Neural cell (in vitro differentiated cells): ENCODE measurements around the gene DYNLT2. TPM values are rescaled to one million over a fixed set of nuclear protein-coding genes. Genes with fewer than 3 reads are reported as not detected.
A peak's percentile ranks its signal among the peaks of the same experiment; 100 is the strongest.

Experiments
- H2AFZ ChIP-seq: fragments of 200-600, 300-800 bp; sonication (generic), shearing (Covaris generic); 2 replicates; pipeline ENCODE4 v1.6.0; 2014; ENCODE audit warnings: low read depth, mild to moderate bottlenecking, antibody characterized with exemption, low read length, moderate library complexity
- H3F3A ChIP-seq: fragments of 200-600 bp; shearing (Covaris generic); 2 replicates; pipeline ENCODE4 v1.6.1; 2016; ENCODE audit warnings: mild to moderate bottlenecking, moderate library complexity, mixed read lengths, antibody characterized with exemption, low read length; ENCODE audit not compliant: insufficient read depth, poor library complexity, severe bottlenecking
- H3K27ac ChIP-seq: fragments of 200-600, 300-800 bp; sonication (generic), shearing (Covaris generic); 2 replicates; pipeline ENCODE4 v1.5.1; 2014; ENCODE audit warnings: mild to moderate bottlenecking, low read length, moderate library complexity
- H3K27me3 ChIP-seq: fragments of 300-800, 200-600 bp; sonication (generic), shearing (Covaris generic); 2 replicates; pipeline ENCODE4 v1.6.0; 2014; ENCODE audit warnings: mild to moderate bottlenecking, low read depth, low read length, moderate library complexity; ENCODE audit not compliant: insufficient read depth
- H3K36me3 ChIP-seq: fragments of 300-800, 200-600 bp; sonication (generic), shearing (Covaris generic); 2 replicates; pipeline ENCODE4 v1.5.1; 2014; ENCODE audit warnings: mild to moderate bottlenecking, antibody characterized with exemption, low read length, moderate library complexity; ENCODE audit not compliant: insufficient read depth
- H3K4me2 ChIP-seq: fragments of 300-800, 200-600 bp; sonication (generic), shearing (Covaris generic); 2 replicates; pipeline ENCODE4 v1.6.0; 2014; ENCODE audit warnings: mild to moderate bottlenecking, low read length
- H3K4me3 ChIP-seq: fragments of 300-800, 200-600 bp; sonication (generic), shearing (Covaris generic); 2 replicates; pipeline ENCODE4 v1.5.1; 2014; ENCODE audit warnings: mild to moderate bottlenecking, low read length, moderate library complexity
- H3K79me2 ChIP-seq: fragments of 200-600 bp; shearing (Covaris generic); replicated peaks from 2 replicates; pipeline ENCODE4 v1.6.0; 2014; ENCODE audit warnings: mild to moderate bottlenecking, low read length, moderate library complexity; ENCODE audit not compliant: insufficient read depth
- H3K9ac ChIP-seq: fragments of 300-800, 200-600 bp; sonication (generic), shearing (Covaris generic); 2 replicates; pipeline ENCODE4 v1.6.1; 2016; ENCODE audit warnings: mild to moderate bottlenecking, low read length, mixed read lengths
- H3K9me2 ChIP-seq: fragments of 200-600 bp; shearing (Covaris generic); 2 replicates; pipeline ENCODE4 v1.6.1; 2016; ENCODE audit warnings: mild to moderate bottlenecking, low read length, mixed read lengths; ENCODE audit not compliant: insufficient read depth
- H3K9me3 ChIP-seq: fragments of 200-600, 300-800 bp; sonication (generic), shearing (Covaris generic); 2 replicates; pipeline ENCODE4 v1.6.1; 2016; ENCODE audit warnings: mild to moderate bottlenecking, mixed run types, low read length, moderate library complexity, mixed read lengths
- H4K20me1 ChIP-seq: fragments of 200-600 bp; shearing (Covaris generic); 2 replicates; pipeline ENCODE4 v1.6.1; 2016; ENCODE audit warnings: mild to moderate bottlenecking, mixed run types; ENCODE audit not compliant: insufficient read depth
- EP300 ChIP-seq: fragments of 450-650 bp; conservative IDR thresholded peaks from 2 replicates; pipeline ENCODE4 v1.6.1; 2014; ENCODE audit warnings: antibody characterized with exemption, mild to moderate bottlenecking, moderate library complexity; ENCODE audit not compliant: poor library complexity, severe bottlenecking
- EZH2 ChIP-seq: fragments of 200-600, 300-800 bp; shearing (Covaris generic), sonication (generic); IDR thresholded peaks from 2 replicates; pipeline ENCODE4 v1.6.1; 2014; ENCODE audit warnings: antibody characterized with exemption, low read length, borderline replicate concordance, mild to moderate bottlenecking; ENCODE audit not compliant: insufficient read depth, poor library complexity, severe bottlenecking
- MXI1 ChIP-seq: fragments of 450-650 bp; conservative IDR thresholded peaks from 2 replicates; pipeline ENCODE4 v1.6.1; 2014; ENCODE audit warnings: antibody characterized with exemption, mild to moderate bottlenecking; ENCODE audit not compliant: poor library complexity, severe bottlenecking
- POLR2AphosphoS5 ChIP-seq: IDR thresholded peaks from 2 replicates; pipeline ENCODE4 v1.6.1; 2012
- RAD21 ChIP-seq: fragments of 450-650 bp; conservative IDR thresholded peaks from 2 replicates; pipeline ENCODE4 v1.6.1; 2014; ENCODE audit warnings: antibody characterized with exemption, mild to moderate bottlenecking, moderate library complexity
- SMC3 ChIP-seq: fragments of 450-650 bp; conservative IDR thresholded peaks from 2 replicates; pipeline ENCODE4 v1.6.1; 2014; ENCODE audit warnings: antibody characterized with exemption, mild to moderate bottlenecking, moderate library complexity; ENCODE audit not compliant: poor library complexity
- TAF1 ChIP-seq: IDR thresholded peaks from 2 replicates; pipeline ENCODE4 v1.6.1; 2012; ENCODE audit warnings: low read depth
- polyA plus RNA-seq: library from polyadenylated mRNA; depleted of rRNA; stranded (reverse); fragments of >200 nt; gene quantifications from 2 replicates; pipeline ENCODE4 v1.2.3, GENCODE V29; 2014
- TF ChIP-seq, protein P1 (sequence below): fragments of 450-650 bp; IDR thresholded peaks from 2 replicates; pipeline ENCODE4 v1.5.1; 2014; ENCODE audit warnings: antibody characterized with exemption, mild to moderate bottlenecking, moderate library complexity; ENCODE audit not compliant: poor library complexity, severe bottlenecking
- TF ChIP-seq, protein P2 (sequence below): IDR thresholded peaks from 2 replicates; pipeline ENCODE4 v1.6.1; 2012; ENCODE audit warnings: borderline replicate concordance

DYNLT2 gene
- polyA plus RNA-seq, 1 donor from 2014 or later = 2.8 TPM

DNA sequence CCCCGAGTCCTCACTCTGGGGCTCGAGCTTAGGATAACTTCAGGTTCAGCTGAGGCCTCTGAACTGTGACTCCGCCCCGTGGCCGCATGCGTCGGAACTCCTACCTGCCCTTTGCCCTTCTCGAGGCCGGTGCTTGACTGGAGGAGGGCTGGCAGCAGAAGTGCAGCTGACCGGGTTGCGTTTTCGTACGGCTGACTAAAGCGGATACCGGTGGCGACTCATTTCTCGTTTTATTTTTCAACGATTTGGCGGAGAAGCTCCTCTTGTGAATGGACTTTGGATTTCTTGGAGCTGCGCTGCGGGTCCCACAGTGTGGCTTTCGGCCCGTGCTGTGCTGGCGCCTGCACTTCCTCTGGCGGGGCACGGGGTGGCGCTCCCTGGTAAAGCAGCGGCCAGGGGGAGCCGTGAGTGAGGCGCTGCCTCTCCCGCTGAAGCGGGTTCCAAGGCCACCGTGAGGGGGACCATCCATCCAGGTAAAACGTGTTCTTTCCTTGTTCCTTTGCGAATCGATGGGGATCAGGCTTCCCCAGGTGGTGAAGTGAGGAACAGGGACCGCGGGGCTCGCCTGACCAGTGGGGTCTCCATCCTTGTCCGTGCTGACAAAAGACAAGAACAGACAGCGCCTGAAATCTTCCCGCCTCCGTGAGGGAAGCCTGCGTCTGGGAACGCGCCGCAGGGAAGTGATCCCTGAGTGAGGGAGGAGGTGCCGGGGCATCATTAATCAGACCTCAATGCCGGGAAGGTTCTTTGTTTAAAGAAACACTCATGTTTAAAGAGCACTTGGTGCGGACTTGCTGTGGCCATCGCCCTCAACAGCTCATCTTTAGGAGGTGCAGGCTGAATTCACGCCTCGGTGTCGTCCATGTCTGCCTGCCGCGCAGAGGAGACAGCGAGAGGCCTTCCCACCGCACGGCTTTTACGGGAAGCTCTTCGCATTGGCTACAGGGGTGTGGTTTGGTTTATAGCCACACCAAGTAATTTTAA, 38.9 kb upstream of the DYNLT2 start:
- peak overlapping the region; percentile 81 for H3K27ac ChIP-seq

DNA sequence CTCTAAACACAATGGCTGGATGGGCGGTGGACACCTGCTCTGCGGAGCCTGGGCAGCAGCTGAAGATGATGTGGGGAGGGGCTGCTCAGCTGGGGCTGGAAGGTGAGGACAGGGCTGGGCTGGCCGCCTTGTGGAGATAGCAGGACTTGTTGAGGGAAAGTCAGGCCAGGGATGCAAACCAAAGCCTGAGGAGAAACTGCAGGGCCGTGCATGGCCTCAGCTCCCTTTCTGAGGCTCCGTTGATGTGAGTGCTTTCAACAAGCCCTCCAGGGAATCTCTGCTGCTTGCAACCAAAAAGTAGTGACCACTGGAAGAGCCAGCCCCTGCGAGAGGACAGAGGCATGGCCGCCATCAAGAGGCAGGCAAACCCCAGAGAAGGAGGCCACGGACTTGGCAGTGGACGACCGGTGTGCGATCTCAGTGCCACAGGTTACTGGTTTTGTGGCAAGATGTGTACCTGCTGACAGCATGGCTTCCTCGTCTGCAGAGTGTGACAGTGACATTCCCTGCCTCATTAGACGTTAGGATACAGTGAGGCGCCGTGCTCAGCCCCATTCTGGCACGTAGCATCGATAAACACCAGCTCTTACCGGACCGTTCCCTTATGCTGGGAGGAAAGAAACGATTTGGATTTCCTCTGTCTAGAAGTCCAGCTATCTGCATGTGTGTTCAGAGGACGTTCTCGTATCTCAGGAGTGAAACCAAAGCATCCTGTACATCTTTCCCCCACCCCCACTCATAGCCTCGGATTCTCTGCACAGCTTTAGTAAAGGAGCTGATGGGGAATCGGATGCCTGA, 38.0 kb upstream of the DYNLT2 start:
- Histone ChIP-seq H3K9me2 (no peaks in the 10 kb centered on the region), H2AFZ (peak overlapping the region; percentile 67), H3F3A (no peaks in the 10 kb centered on the region), H3K9ac (peak overlapping the region; percentile 35), H4K20me1 (no peaks in the 10 kb centered on the region), H3K9me3 (no peaks in the 10 kb centered on the region), H3K27ac (no peak overlapping the region), H3K79me2 (no peaks in the 10 kb centered on the region), H3K4me3 (peak overlapping the region; percentile 67), H3K4me2 (peak overlapping the region; percentile 33), H3K27me3 (no peaks in the 10 kb centered on the region), H3K36me3 (no peaks in the 10 kb centered on the region)
- no peak for TF ChIP-seq TAF1
- TF ChIP-seq RAD21 = no peak
- TF ChIP-seq, protein P1, sequence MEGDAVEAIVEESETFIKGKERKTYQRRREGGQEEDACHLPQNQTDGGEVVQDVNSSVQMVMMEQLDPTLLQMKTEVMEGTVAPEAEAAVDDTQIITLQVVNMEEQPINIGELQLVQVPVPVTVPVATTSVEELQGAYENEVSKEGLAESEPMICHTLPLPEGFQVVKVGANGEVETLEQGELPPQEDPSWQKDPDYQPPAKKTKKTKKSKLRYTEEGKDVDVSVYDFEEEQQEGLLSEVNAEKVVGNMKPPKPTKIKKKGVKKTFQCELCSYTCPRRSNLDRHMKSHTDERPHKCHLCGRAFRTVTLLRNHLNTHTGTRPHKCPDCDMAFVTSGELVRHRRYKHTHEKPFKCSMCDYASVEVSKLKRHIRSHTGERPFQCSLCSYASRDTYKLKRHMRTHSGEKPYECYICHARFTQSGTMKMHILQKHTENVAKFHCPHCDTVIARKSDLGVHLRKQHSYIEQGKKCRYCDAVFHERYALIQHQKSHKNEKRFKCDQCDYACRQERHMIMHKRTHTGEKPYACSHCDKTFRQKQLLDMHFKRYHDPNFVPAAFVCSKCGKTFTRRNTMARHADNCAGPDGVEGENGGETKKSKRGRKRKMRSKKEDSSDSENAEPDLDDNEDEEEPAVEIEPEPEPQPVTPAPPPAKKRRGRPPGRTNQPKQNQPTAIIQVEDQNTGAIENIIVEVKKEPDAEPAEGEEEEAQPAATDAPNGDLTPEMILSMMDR = no peak
- no peak for TF ChIP-seq SMC3
- no peak for TF ChIP-seq EP300
- TF ChIP-seq, protein P2, sequence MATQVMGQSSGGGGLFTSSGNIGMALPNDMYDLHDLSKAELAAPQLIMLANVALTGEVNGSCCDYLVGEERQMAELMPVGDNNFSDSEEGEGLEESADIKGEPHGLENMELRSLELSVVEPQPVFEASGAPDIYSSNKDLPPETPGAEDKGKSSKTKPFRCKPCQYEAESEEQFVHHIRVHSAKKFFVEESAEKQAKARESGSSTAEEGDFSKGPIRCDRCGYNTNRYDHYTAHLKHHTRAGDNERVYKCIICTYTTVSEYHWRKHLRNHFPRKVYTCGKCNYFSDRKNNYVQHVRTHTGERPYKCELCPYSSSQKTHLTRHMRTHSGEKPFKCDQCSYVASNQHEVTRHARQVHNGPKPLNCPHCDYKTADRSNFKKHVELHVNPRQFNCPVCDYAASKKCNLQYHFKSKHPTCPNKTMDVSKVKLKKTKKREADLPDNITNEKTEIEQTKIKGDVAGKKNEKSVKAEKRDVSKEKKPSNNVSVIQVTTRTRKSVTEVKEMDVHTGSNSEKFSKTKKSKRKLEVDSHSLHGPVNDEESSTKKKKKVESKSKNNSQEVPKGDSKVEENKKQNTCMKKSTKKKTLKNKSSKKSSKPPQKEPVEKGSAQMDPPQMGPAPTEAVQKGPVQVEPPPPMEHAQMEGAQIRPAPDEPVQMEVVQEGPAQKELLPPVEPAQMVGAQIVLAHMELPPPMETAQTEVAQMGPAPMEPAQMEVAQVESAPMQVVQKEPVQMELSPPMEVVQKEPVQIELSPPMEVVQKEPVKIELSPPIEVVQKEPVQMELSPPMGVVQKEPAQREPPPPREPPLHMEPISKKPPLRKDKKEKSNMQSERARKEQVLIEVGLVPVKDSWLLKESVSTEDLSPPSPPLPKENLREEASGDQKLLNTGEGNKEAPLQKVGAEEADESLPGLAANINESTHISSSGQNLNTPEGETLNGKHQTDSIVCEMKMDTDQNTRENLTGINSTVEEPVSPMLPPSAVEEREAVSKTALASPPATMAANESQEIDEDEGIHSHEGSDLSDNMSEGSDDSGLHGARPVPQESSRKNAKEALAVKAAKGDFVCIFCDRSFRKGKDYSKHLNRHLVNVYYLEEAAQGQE = no peak
- TF ChIP-seq POLR2AphosphoS5 = no peak

More for the DNA sequence above, 38.9 kb upstream of the DYNLT2 start:
- Histone ChIP-seq H3F3A (no peaks in the 10 kb centered on the region), H3K4me3 (peak overlapping the region; percentile 67), H3K9ac (peak overlapping the region; percentile 73), H3K9me3 (no peaks in the 10 kb centered on the region), H3K27me3 (no peaks in the 10 kb centered on the region), H2AFZ (peak overlapping the region; percentile 67), H3K4me2 (peak overlapping the region; percentile 83), H3K36me3 (no peaks in the 10 kb centered on the region), H4K20me1 (no peaks in the 10 kb centered on the region), H3K9me2 (no peaks in the 10 kb centered on the region), H3K79me2 (no peaks in the 10 kb centered on the region)
- peak; percentile 98 for TF ChIP-seq SMC3
- no peak for TF ChIP-seq EZH2
- peak; percentile 42 for TF ChIP-seq EP300
- peak; percentile 38 for TF ChIP-seq POLR2AphosphoS5
- TF ChIP-seq MXI1 = peak; percentile 79
- no peak for TF ChIP-seq TAF1
- TF ChIP-seq, protein P2 = peak; percentile 82
- TF ChIP-seq RAD21 = peak; percentile 97
- TF ChIP-seq, protein P1 = peak; percentile 98
